HEK293 (cell line): ENCODE results near the gene UST.

Source experiments
- BCL6B ChIP-seq: fragments of 450-650 bp; formaldehyde crosslinking; IDR thresholded peaks from 2 replicates; pipeline ENCODE4 v1.5.1; 2017; ENCODE audit warnings: missing biosample characterization, missing genetic modification characterization
- CTCF ChIP-seq: fragments of 450-650 bp; formaldehyde crosslinking; IDR thresholded peaks from 2 replicates; pipeline ENCODE4 v1.5.1; 2016; ENCODE audit warnings: missing biosample characterization, missing genetic modification characterization
- ZNF558 ChIP-seq: fragments of 450-650 bp; formaldehyde crosslinking; IDR thresholded peaks from 2 replicates; pipeline ENCODE4 v1.5.1; 2016; ENCODE audit warnings: missing biosample characterization, missing genetic modification characterization

GRCh38 chr6:149053848-149054558, 307.2 kb downstream of the UST start:
- TF ChIP-seq CTCF (tag by site-specific recombination) (no peak), ZNF558 (no peak), BCL6B (no peak)
